ENCODE measurements around the gene CDC25A. TPM values are rescaled to one million over a fixed set of nuclear protein-coding genes. Genes with fewer than 3 reads are reported as not detected.
"Not testable (repeated sequence)": the region's sequence is repeated elsewhere in the genome, so short reads cannot be mapped to it uniquely, and the experiment has no call there.

CDC25A gene
- total RNA-seq, 1 donor from 2014 or later, result 3.5 TPM

GRCh38 chr3:48214225-48214624 lies 26.0 kb upstream of the CDC25A start:
- H3K4me3 Mint-ChIP-seq (ENCODE audit: unreplicated experiment), result no peak overlapping the region
- H3K36me3 Mint-ChIP-seq (ENCODE audit: unreplicated experiment), result no peaks in the 10 kb centered on the region
- no peak for TF ChIP-seq CTCF (IDR thresholded peaks at IDR 0.05)
- peaks cover 3% of the 10 kb centered on the region for H3K4me1 Mint-ChIP-seq (ENCODE audit: unreplicated experiment)
- H3K27me3 Mint-ChIP-seq (ENCODE audit: unreplicated experiment), result peaks cover 3% of the 10 kb centered on the region
- no peak for DNase-seq (ENCODE audit: extremely low spot score, unreplicated experiment)
- H3K27ac Mint-ChIP-seq (ENCODE audit: unreplicated experiment), result no peak overlapping the region
- H3K9me3 Mint-ChIP-seq (ENCODE audit: unreplicated experiment), result no peaks in the 10 kb centered on the region

GRCh38 chr3:48211776-48212175 lies 23.6 kb upstream of the CDC25A start:
- H3K4me3 Mint-ChIP-seq (ENCODE audit: unreplicated experiment); H3K36me3 Mint-ChIP-seq (ENCODE audit: unreplicated experiment); DNase-seq (ENCODE audit: extremely low spot score, unreplicated experiment); H3K4me1 Mint-ChIP-seq (ENCODE audit: unreplicated experiment); H3K27ac Mint-ChIP-seq (ENCODE audit: unreplicated experiment); H3K27me3 Mint-ChIP-seq (ENCODE audit: unreplicated experiment); H3K9me3 Mint-ChIP-seq (ENCODE audit: unreplicated experiment): not testable (repeated sequence)

GRCh38 chr3:48210534-48210933 lies 22.3 kb upstream of the CDC25A start:
- not testable (repeated sequence) for H3K9me3 Mint-ChIP-seq (ENCODE audit: unreplicated experiment); H3K27ac Mint-ChIP-seq (ENCODE audit: unreplicated experiment); H3K36me3 Mint-ChIP-seq (ENCODE audit: unreplicated experiment); H3K4me1 Mint-ChIP-seq (ENCODE audit: unreplicated experiment); H3K27me3 Mint-ChIP-seq (ENCODE audit: unreplicated experiment); H3K4me3 Mint-ChIP-seq (ENCODE audit: unreplicated experiment); DNase-seq (ENCODE audit: extremely low spot score, unreplicated experiment)

DNA sequence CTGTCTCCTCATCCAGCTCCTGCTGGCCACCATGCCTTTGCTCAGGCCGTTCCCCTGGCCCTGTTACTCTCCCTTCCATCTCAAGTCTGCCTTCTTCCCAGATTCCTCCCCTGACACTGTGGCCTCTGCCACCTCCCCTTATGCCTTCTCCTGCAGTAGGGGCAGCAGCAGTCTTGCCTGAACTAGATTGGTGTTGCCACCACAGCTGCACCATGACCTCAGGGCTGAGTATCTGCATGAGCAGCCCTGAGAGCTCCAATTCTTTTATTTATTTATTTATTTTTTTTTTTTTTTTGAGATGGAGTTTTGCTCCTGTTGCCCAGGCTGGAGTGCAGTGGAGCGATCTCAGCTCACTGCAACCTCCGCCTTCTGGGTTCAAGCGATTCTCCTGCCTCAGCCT lies 21.2 kb upstream of the CDC25A start:
- no peak for TF ChIP-seq CTCF (IDR thresholded peaks at IDR 0.05)
- H3K4me1 Mint-ChIP-seq (ENCODE audit: unreplicated experiment), result no peaks in the 10 kb centered on the region
- DNase-seq (ENCODE audit: extremely low spot score, unreplicated experiment), result no peak
- H3K4me3 Mint-ChIP-seq (ENCODE audit: unreplicated experiment), result no peak overlapping the region
- no peaks in the 10 kb centered on the region for H3K36me3 Mint-ChIP-seq (ENCODE audit: unreplicated experiment)
- no peaks in the 10 kb centered on the region for H3K27me3 Mint-ChIP-seq (ENCODE audit: unreplicated experiment)
- no peak overlapping the region for H3K27ac Mint-ChIP-seq (ENCODE audit: unreplicated experiment)
- no peaks in the 10 kb centered on the region for H3K9me3 Mint-ChIP-seq (ENCODE audit: unreplicated experiment)

DNA sequence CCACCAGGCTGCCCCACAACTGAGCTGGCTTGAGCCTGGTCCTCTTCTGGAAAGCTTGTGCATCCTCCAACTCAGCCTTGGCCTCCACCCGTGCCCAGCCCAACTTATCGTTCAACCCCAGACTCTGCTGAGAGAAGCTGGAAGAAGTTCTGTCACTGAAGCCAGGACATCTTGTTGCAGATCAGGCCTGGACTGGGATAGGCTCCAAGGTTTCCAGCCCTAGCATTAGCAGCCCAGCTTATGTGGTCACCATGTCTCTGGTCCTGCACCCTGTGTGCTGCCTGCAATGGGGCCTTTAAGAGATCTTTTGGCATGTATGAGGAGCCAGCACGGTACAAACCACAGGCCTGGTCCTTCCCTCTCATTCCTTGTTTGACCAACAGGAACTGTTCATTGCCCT lies 19.9 kb upstream of the CDC25A start:
- Mint-ChIP-seq H3K27ac (ENCODE audit: unreplicated experiment) (no peak overlapping the region), H3K27me3 (ENCODE audit: unreplicated experiment) (no peaks in the 10 kb centered on the region), H3K4me3 (ENCODE audit: unreplicated experiment) (no peak overlapping the region), H3K36me3 (ENCODE audit: unreplicated experiment) (no peaks in the 10 kb centered on the region), H3K9me3 (ENCODE audit: unreplicated experiment) (no peaks in the 10 kb centered on the region), H3K4me1 (ENCODE audit: unreplicated experiment) (no peaks in the 10 kb centered on the region)
- TF ChIP-seq CTCF (IDR thresholded peaks at IDR 0.05), result no peak
- no peak for DNase-seq (ENCODE audit: extremely low spot score, unreplicated experiment)

- Mint-ChIP-seq H3K4me3 (ENCODE audit: unreplicated experiment) (no peak overlapping the region), H3K27me3 (ENCODE audit: unreplicated experiment) (no peaks in the 10 kb centered on the region), H3K27ac (ENCODE audit: unreplicated experiment) (no peak overlapping the region), H3K36me3 (ENCODE audit: unreplicated experiment) (no peaks in the 10 kb centered on the region), H3K9me3 (ENCODE audit: unreplicated experiment) (no peaks in the 10 kb centered on the region), H3K4me1 (ENCODE audit: unreplicated experiment) (no peaks in the 10 kb centered on the region)
- no peak for TF ChIP-seq CTCF (IDR thresholded peaks at IDR 0.05)
- DNase-seq (ENCODE audit: extremely low spot score, unreplicated experiment), result no peak
These were observed 14.4 kb upstream of the CDC25A start for GRCh38 chr3:48202632-48203031.

All from osteocyte (in vitro differentiated cells).